OCI-LY1 (cell line): ENCODE data around the gene FBXL15.
A peak's percentile ranks its signal among the peaks of the same experiment; 100 is the strongest.

ENCODE experiments used
- H2AFZ ChIP-seq: fragments of 200-600 bp; sonication (generic), shearing (Covaris generic); 2 replicates; pipeline ENCODE4 v1.6.0; 2014; ENCODE audit warnings: antibody characterized with exemption, mild to moderate bottlenecking, low read length
- H3F3A ChIP-seq: fragments of 200-600 bp; sonication (generic), shearing (Covaris generic); 2 replicates; pipeline ENCODE4 v1.6.0; 2014; ENCODE audit warnings: mild to moderate bottlenecking, antibody characterized with exemption, low read length, moderate library complexity; ENCODE audit not compliant: insufficient read depth
- H3K27ac ChIP-seq: fragments of 200-600 bp; sonication (generic); 2 replicates; pipeline ENCODE4 v1.5.1; 2014; ENCODE audit warnings: low read length, mixed run types, mild to moderate bottlenecking, low read depth; ENCODE audit not compliant: poor library complexity, severe bottlenecking
- H3K27me3 ChIP-seq: fragments of 200-600 bp; sonication (generic); 2 replicates; pipeline ENCODE4 v1.6.0; 2014; ENCODE audit warnings: antibody characterized with exemption, mild to moderate bottlenecking, low read length, moderate library complexity; ENCODE audit not compliant: insufficient read depth
- H3K36me3 ChIP-seq: fragments of 200-600 bp; sonication (generic); 2 replicates; pipeline ENCODE4 v1.6.1; 2014; ENCODE audit warnings: mild to moderate bottlenecking, antibody characterized with exemption, low read length, moderate library complexity, mixed read lengths; ENCODE audit not compliant: insufficient read depth
- H3K4me1 ChIP-seq: fragments of 200-600 bp; sonication (generic); 2 replicates; pipeline ENCODE4 v1.5.1; 2014; ENCODE audit warnings: mild to moderate bottlenecking, low read length, moderate library complexity; ENCODE audit not compliant: insufficient read depth, severe bottlenecking
- H3K4me2 ChIP-seq: fragments of 200-600 bp; sonication (generic), shearing (Covaris generic); 2 replicates; pipeline ENCODE4 v1.6.1; 2014; ENCODE audit warnings: low read length
- H3K4me3 ChIP-seq: fragments of 200-600 bp; sonication (generic); 2 replicates; pipeline ENCODE4 v1.5.1; 2014; ENCODE audit warnings: low read length, low read depth, mild to moderate bottlenecking, mixed read lengths; ENCODE audit not compliant: poor library complexity, severe bottlenecking
- H3K79me2 ChIP-seq: fragments of 200-600 bp; shearing (Covaris generic); 2 replicates; pipeline ENCODE4 v1.6.1; 2016; ENCODE audit warnings: mixed run types, low read length, mixed read lengths; ENCODE audit not compliant: insufficient read depth
- H3K9ac ChIP-seq: fragments of 200-600 bp; sonication (generic), shearing (Covaris generic); 2 replicates; pipeline ENCODE4 v1.6.1; 2014; ENCODE audit warnings: mild to moderate bottlenecking, low read length, mixed read lengths
- H3K9me2 ChIP-seq: fragments of 200-600 bp; sonication (generic), shearing (Covaris generic); 2 replicates; pipeline ENCODE4 v1.6.1; 2014; ENCODE audit warnings: low read depth, mild to moderate bottlenecking, low read length, mixed read lengths
- H3K9me3 ChIP-seq: fragments of 200-600 bp; shearing (Covaris generic); 2 replicates; pipeline ENCODE4 v1.6.1; 2014; ENCODE audit warnings: low read length, mixed read lengths
- H4K20me1 ChIP-seq: fragments of 200-600 bp; sonication (generic), shearing (Covaris generic); 2 replicates; pipeline ENCODE4 v1.6.0; 2016; ENCODE audit warnings: mild to moderate bottlenecking, low read length; ENCODE audit not compliant: insufficient read depth
- EZH2 ChIP-seq: fragments of 200-600 bp; sonication (generic), shearing (Covaris generic); IDR thresholded peaks from 2 replicates; pipeline ENCODE4 v1.8.0; 2017; ENCODE audit warnings: borderline replicate concordance, mixed run types, mild to moderate bottlenecking, antibody characterized with exemption, low read length, moderate library complexity, mixed read lengths
- TF ChIP-seq, protein P1 (sequence below): fragments of 200-600 bp; sonication (generic), shearing (Covaris generic); IDR thresholded peaks from 2 replicates; pipeline ENCODE4 v1.5.1; 2017; ENCODE audit warnings: mild to moderate bottlenecking, antibody characterized with exemption, low read length, moderate library complexity, mixed read lengths

The FBXL15 gene, protein sequence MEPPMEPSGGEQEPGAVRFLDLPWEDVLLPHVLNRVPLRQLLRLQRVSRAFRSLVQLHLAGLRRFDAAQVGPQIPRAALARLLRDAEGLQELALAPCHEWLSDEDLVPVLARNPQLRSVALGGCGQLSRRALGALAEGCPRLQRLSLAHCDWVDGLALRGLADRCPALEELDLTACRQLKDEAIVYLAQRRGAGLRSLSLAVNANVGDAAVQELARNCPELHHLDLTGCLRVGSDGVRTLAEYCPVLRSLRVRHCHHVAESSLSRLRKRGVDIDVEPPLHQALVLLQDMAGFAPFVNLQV

GRCh38 chr10:102420714-102421506 lies at the start of gene FBXL15:
TSS of gene FBXL15 (plus strand) at chr10:102420836. CDS start at chr10:102421130, 294 bp downstream.
- Histone ChIP-seq H3K4me2 (peak within 1 kb of the TSS; percentile 96), H3K4me1 (peaks cover 28% of the 10 kb centered on the region), H3K4me3 (peak within 1 kb of the TSS; percentile 85), H2AFZ (no peak within 1 kb of the TSS), H3K9me3 (no peaks in the 10 kb centered on the region), H3K27me3 (no peaks in the 10 kb centered on the region), H3K36me3 (no peaks in the 10 kb centered on the region), H4K20me1 (no peaks in the 10 kb centered on the region), H3F3A (no peaks in the 10 kb centered on the region), H3K9ac (peak within 1 kb of the TSS; percentile 73), H3K79me2 (no peaks in the 10 kb centered on the region), H3K27ac (peak within 1 kb of the TSS; percentile 85), H3K9me2 (no peaks in the 10 kb centered on the region)
- TF ChIP-seq EZH2 = no peak
- TF ChIP-seq, protein P1, sequence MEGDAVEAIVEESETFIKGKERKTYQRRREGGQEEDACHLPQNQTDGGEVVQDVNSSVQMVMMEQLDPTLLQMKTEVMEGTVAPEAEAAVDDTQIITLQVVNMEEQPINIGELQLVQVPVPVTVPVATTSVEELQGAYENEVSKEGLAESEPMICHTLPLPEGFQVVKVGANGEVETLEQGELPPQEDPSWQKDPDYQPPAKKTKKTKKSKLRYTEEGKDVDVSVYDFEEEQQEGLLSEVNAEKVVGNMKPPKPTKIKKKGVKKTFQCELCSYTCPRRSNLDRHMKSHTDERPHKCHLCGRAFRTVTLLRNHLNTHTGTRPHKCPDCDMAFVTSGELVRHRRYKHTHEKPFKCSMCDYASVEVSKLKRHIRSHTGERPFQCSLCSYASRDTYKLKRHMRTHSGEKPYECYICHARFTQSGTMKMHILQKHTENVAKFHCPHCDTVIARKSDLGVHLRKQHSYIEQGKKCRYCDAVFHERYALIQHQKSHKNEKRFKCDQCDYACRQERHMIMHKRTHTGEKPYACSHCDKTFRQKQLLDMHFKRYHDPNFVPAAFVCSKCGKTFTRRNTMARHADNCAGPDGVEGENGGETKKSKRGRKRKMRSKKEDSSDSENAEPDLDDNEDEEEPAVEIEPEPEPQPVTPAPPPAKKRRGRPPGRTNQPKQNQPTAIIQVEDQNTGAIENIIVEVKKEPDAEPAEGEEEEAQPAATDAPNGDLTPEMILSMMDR = no peak

DNA sequence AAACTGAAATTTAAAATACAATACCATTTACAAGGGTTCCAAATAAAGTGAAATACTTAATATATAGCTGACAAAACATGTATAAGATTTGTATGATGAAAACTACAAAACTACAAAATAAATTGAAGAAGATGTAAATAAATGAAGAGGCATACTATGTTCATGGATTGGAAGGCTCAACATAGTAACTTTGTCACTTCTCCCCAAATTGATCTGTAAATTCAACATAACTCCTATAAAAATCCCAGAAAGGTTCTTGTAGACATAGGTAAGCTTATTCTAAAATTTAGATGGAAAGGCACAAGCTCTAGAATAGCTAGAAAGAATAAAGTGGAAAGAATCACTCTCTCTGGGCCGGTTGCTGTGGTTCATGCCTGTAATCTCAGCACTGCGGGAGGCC lies 49.3 kb upstream of the FBXL15 start:
- no peak overlapping the region for H3K27ac ChIP-seq
- H3K9me2 ChIP-seq = no peaks in the 10 kb centered on the region
- H3K9me3 ChIP-seq = no peaks in the 10 kb centered on the region
- H2AFZ ChIP-seq = no peak overlapping the region
- H3K36me3 ChIP-seq = peaks cover 67% of the 10 kb centered on the region
- no peaks in the 10 kb centered on the region for H3F3A ChIP-seq
- H3K27me3 ChIP-seq = no peaks in the 10 kb centered on the region
- no peaks in the 10 kb centered on the region for H4K20me1 ChIP-seq
- no peak for TF ChIP-seq EZH2
- TF ChIP-seq, protein P1 = no peak
- no peaks in the 10 kb centered on the region for H3K79me2 ChIP-seq
- H3K9ac ChIP-seq = no peak overlapping the region
- H3K4me2 ChIP-seq = no peak overlapping the region
- H3K4me3 ChIP-seq = no peak overlapping the region
- no peaks in the 10 kb centered on the region for H3K4me1 ChIP-seq

GRCh38 chr10:102375250-102375649 lies 45.4 kb upstream of the FBXL15 start:
- H2AFZ ChIP-seq = no peak overlapping the region
- H3K36me3 ChIP-seq = peaks cover 45% of the 10 kb centered on the region

More at GRCh38 chr10:102375250-102375649, 45.4 kb upstream of the FBXL15 start:
- no peaks in the 10 kb centered on the region for H3K9me3 ChIP-seq
- H3K27me3 ChIP-seq = no peaks in the 10 kb centered on the region
- no peak overlapping the region for H3K9ac ChIP-seq
- H3K4me2 ChIP-seq = no peak overlapping the region
- H3K79me2 ChIP-seq = no peaks in the 10 kb centered on the region
- H3F3A ChIP-seq = no peaks in the 10 kb centered on the region
- H3K27ac ChIP-seq = no peak overlapping the region
- TF ChIP-seq, protein P1 = no peak
- TF ChIP-seq EZH2 = no peak
- H4K20me1 ChIP-seq = no peaks in the 10 kb centered on the region
- no peak overlapping the region for H3K4me3 ChIP-seq
- no peaks in the 10 kb centered on the region for H3K9me2 ChIP-seq
- no peaks in the 10 kb centered on the region for H3K4me1 ChIP-seq
